SU-DHL-6 (cell line): ENCODE data around the gene TSPAN31.

Experiments used
- EZH2phosphoT487 ChIP-seq: fragments of 200-600 bp; sonication (generic), shearing (Covaris generic); conservative IDR thresholded peaks from 2 replicates; pipeline ENCODE4 v1.6.1; 2018; ENCODE audit warnings: mild to moderate bottlenecking, antibody characterized with exemption, low read length, moderate library complexity, mixed read lengths
- TF ChIP-seq, protein P1 (sequence below): fragments of 200-600 bp; sonication (generic); IDR thresholded peaks from one replicate; pipeline ENCODE4 v1.5.1; 2017; ENCODE audit warnings: antibody characterized with exemption, mild to moderate bottlenecking, low read length, moderate library complexity; ENCODE audit not compliant: insufficient read depth, poor library complexity, severe bottlenecking

- TF ChIP-seq, protein P1, sequence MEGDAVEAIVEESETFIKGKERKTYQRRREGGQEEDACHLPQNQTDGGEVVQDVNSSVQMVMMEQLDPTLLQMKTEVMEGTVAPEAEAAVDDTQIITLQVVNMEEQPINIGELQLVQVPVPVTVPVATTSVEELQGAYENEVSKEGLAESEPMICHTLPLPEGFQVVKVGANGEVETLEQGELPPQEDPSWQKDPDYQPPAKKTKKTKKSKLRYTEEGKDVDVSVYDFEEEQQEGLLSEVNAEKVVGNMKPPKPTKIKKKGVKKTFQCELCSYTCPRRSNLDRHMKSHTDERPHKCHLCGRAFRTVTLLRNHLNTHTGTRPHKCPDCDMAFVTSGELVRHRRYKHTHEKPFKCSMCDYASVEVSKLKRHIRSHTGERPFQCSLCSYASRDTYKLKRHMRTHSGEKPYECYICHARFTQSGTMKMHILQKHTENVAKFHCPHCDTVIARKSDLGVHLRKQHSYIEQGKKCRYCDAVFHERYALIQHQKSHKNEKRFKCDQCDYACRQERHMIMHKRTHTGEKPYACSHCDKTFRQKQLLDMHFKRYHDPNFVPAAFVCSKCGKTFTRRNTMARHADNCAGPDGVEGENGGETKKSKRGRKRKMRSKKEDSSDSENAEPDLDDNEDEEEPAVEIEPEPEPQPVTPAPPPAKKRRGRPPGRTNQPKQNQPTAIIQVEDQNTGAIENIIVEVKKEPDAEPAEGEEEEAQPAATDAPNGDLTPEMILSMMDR: no peak
- no peak for TF ChIP-seq EZH2phosphoT487
Measured at GRCh38 chr12:57715786-57716185, 29.1 kb upstream of the TSPAN31 start.
